Stimulated activated CD8-positive, alpha-beta memory T cell treated with anti-CD3 and anti-CD28 coated beads, Interleukin-7, amount 100 ng/mL, for 4 hours (primary cell): ENCODE measurements around the gene TRMT44.
"Not testable (repeated sequence)": the region's sequence is repeated elsewhere in the genome, so short reads cannot be mapped to it uniquely, and the experiment has no call there.

Source experiments
- DNase-seq, 2 donors: peaks; one replicate each; pipeline ENCODE4 v3.0.0-alpha.2; 2020; ENCODE audit warnings: low read depth in 2 of 2

The TRMT44 gene

GRCh38 chr4:8512510-8512909, 71.9 kb downstream of the TRMT44 start:
- no peak for DNase-seq

GRCh38 chr4:8513080-8513479, 72.5 kb downstream of the TRMT44 start:
- DNase-seq = not testable (repeated sequence)

GRCh38 chr4:8513931-8514330, 73.4 kb downstream of the TRMT44 start:
- no peak for DNase-seq

- DNase-seq = no peak
These were observed 73.8 kb downstream of the TRMT44 start for GRCh38 chr4:8514391-8514790.

GRCh38 chr4:8515316-8516060, 74.9 kb downstream of the TRMT44 start:
- no peak for DNase-seq

GRCh38 chr4:8516061-8516573, 75.5 kb downstream of the TRMT44 start:
- DNase-seq = no peak

- no peak for DNase-seq
These were observed 76.5 kb downstream of the TRMT44 start for GRCh38 chr4:8516996-8517550.

GRCh38 chr4:8517946-8518345, 77.4 kb downstream of the TRMT44 start:
- DNase-seq = no peak

- no peak for DNase-seq
These were observed 81.9 kb downstream of the TRMT44 start for GRCh38 chr4:8522160-8523120.

GRCh38 chr4:8523175-8523574, 82.6 kb downstream of the TRMT44 start:
- DNase-seq = no peak

GRCh38 chr4:8523766-8524165, 83.2 kb downstream of the TRMT44 start:
- no peak for DNase-seq

- no peak for DNase-seq
These were observed 84.2 kb downstream of the TRMT44 start for GRCh38 chr4:8524595-8525382.

GRCh38 chr4:8525383-8526120, 85.0 kb downstream of the TRMT44 start:
- DNase-seq = no peak
